HepG2 (cell line): ENCODE data around the gene IQCN. TPM values are rescaled to one million over a fixed set of nuclear protein-coding genes. Genes with fewer than 3 reads are reported as not detected.

ENCODE experiments used
- DR1 ChIP-seq: sonication (generic); formaldehyde crosslinking; IDR thresholded peaks from 2 replicates; pipeline ENCODE4 v1.8.0; 2021; ENCODE audit warnings: mild to moderate bottlenecking, missing genetic modification reagents, inconsistent platforms
- FOXK1 ChIP-seq: sonication (generic); formaldehyde crosslinking; IDR thresholded peaks from 2 replicates; pipeline ENCODE4 v1.4.0; 2020; ENCODE audit warnings: low read depth, missing genetic modification reagents, borderline replicate concordance
- FOXM1 ChIP-seq: sonication (generic); formaldehyde crosslinking; IDR thresholded peaks from 2 replicates; pipeline ENCODE4 v1.5.0; 2020; ENCODE audit warnings: missing genetic modification reagents
- MED1 ChIP-seq: sonication (generic); formaldehyde crosslinking; IDR thresholded peaks from 2 replicates; pipeline ENCODE4 v1.4.0; 2020; ENCODE audit warnings: missing genetic modification reagents
- ONECUT2 ChIP-seq: sonication (generic); formaldehyde crosslinking; IDR thresholded peaks from 2 replicates; pipeline ENCODE4 v1.4.0; 2020; ENCODE audit warnings: missing genetic modification reagents
- POLR2G ChIP-seq: fragments of 200-400 bp; formaldehyde crosslinking; IDR thresholded peaks from 2 replicates; pipeline ENCODE4 v1.6.1; 2018; ENCODE audit warnings: mild to moderate bottlenecking, low read depth, low read length, moderate library complexity
- RBM22 ChIP-seq: fragments of 200-400 bp; formaldehyde crosslinking; optimal IDR thresholded peaks from 2 replicates; pipeline ENCODE3; 2017; ENCODE audit warnings: mild to moderate bottlenecking, low read length, moderate library complexity
- SOX13 ChIP-seq, 3 experiments: fragments of 450-650 bp in 1 of 3; sonication (generic) in 1 of 3; formaldehyde crosslinking in 1 of 3; IDR thresholded peaks in 2 of 3; conservative IDR thresholded peaks in 1 of 3; 2 replicates each; pipeline versions ENCODE4 v1.5.0 to v1.6.1; 2016 to 2020; ENCODE audit warnings: antibody characterized with exemption in 1 of 3, mild to moderate bottlenecking in 1 of 3, missing compliant biosample characterization in 1 of 3, missing genetic modification reagents in 1 of 3, moderate library complexity in 1 of 3
- SRSF1 ChIP-seq: fragments of 200-400 bp; formaldehyde crosslinking; optimal IDR thresholded peaks from 2 replicates; pipeline ENCODE3; 2017; ENCODE audit warnings: mild to moderate bottlenecking, low read depth, low read length, moderate library complexity
- TARDBP ChIP-seq: sonication (generic); formaldehyde crosslinking; IDR thresholded peaks from 2 replicates; pipeline ENCODE4 v1.8.0; 2022; ENCODE audit warnings: mild to moderate bottlenecking, missing genetic modification reagents
- TEAD3 ChIP-seq: optimal IDR thresholded peaks from 2 replicates; pipeline ENCODE3; 2016; ENCODE audit warnings: borderline replicate concordance
- ZIK1 ChIP-seq: sonication (generic); formaldehyde crosslinking; IDR thresholded peaks from 2 replicates; pipeline ENCODE4 v1.5.0; 2020; ENCODE audit warnings: mild to moderate bottlenecking, low read depth, missing genetic modification reagents, borderline replicate concordance
- ZNF326 ChIP-seq: sonication (generic); formaldehyde crosslinking; IDR thresholded peaks from 2 replicates; pipeline ENCODE4 v1.4.0; 2020; ENCODE audit warnings: missing genetic modification reagents, borderline replicate concordance
- ZNF629 ChIP-seq: sonication (generic); formaldehyde crosslinking; conservative IDR thresholded peaks from 2 replicates; pipeline ENCODE4 v1.5.0; 2020; ENCODE audit warnings: missing genetic modification reagents
- ZNF772 ChIP-seq: sonication (generic); formaldehyde crosslinking; IDR thresholded peaks from 2 replicates; pipeline ENCODE4 v1.5.0; 2020; ENCODE audit warnings: mild to moderate bottlenecking, missing genetic modification reagents
- ZNF850 ChIP-seq: sonication (generic); formaldehyde crosslinking; conservative IDR thresholded peaks from 2 replicates; pipeline ENCODE4 v1.9.0; 2021; ENCODE audit warnings: mild to moderate bottlenecking, missing genetic modification reagents
- polyA plus RNA-seq, 8 experiments: library from polyadenylated mRNA; depleted of rRNA in 3 of 8; stranded (reverse) in 7 of 8; unstranded in 1 of 8; fragments of >200 nt; fragmentation: Illumina TruSeq in 4 of 8; extraction: Trizol in 4 of 8; gene quantifications; 2 replicates each; pipeline versions ENCODE4 v1.2.1 to v1.2.3, GENCODE V29; 2011 to 2016; ENCODE audit warnings: low read depth in 4 of 8, missing spikeins in 1 of 8, mixed read lengths in 1 of 8; ENCODE audit not compliant: insufficient read depth in 1 of 8
- total RNA-seq, 5 experiments: library from RNA; depleted of rRNA; stranded (reverse); fragments of >200 nt; fragmentation: Illumina TruSeq; extraction: Trizol; gene quantifications; 2 replicates each; pipeline ENCODE4 v1.2.3, GENCODE V29; 2016; ENCODE audit warnings: low read depth in 1 of 5
- TF ChIP-seq, protein P1 (sequence below): IDR thresholded peaks from 2 replicates; pipeline ENCODE4 v1.6.1; 2016; ENCODE audit warnings: missing compliant biosample characterization, missing genetic modification reagents, borderline replicate concordance
- TF ChIP-seq, protein P2 (sequence below): sonication (generic); formaldehyde crosslinking; IDR thresholded peaks from 2 replicates; pipeline ENCODE4 v1.4.0; 2020; ENCODE audit warnings: mild to moderate bottlenecking, missing genetic modification reagents
- TF ChIP-seq, protein P3 (sequence below): sonication (generic); formaldehyde crosslinking; IDR thresholded peaks from 2 replicates; pipeline ENCODE4 v1.4.0; 2020; ENCODE audit warnings: missing genetic modification reagents, mild to moderate bottlenecking, borderline replicate concordance
- TF ChIP-seq, protein P4 (sequence below): sonication (generic); formaldehyde crosslinking; IDR thresholded peaks from 2 replicates; pipeline ENCODE4 v1.4.0; 2020; ENCODE audit warnings: missing genetic modification reagents, borderline replicate concordance
- TF ChIP-seq, protein P5 (sequence below): sonication (generic); formaldehyde crosslinking; IDR thresholded peaks from 2 replicates; pipeline ENCODE4 v1.5.0; 2020; ENCODE audit warnings: missing genetic modification reagents

IQCN gene
- total and polyA plus RNA-seq, 2 of the 13 experiments (the other 11 are each of a cell fraction or from before 2014, with no cell fraction given) = 0.04 to 0.18 TPM

DNA sequence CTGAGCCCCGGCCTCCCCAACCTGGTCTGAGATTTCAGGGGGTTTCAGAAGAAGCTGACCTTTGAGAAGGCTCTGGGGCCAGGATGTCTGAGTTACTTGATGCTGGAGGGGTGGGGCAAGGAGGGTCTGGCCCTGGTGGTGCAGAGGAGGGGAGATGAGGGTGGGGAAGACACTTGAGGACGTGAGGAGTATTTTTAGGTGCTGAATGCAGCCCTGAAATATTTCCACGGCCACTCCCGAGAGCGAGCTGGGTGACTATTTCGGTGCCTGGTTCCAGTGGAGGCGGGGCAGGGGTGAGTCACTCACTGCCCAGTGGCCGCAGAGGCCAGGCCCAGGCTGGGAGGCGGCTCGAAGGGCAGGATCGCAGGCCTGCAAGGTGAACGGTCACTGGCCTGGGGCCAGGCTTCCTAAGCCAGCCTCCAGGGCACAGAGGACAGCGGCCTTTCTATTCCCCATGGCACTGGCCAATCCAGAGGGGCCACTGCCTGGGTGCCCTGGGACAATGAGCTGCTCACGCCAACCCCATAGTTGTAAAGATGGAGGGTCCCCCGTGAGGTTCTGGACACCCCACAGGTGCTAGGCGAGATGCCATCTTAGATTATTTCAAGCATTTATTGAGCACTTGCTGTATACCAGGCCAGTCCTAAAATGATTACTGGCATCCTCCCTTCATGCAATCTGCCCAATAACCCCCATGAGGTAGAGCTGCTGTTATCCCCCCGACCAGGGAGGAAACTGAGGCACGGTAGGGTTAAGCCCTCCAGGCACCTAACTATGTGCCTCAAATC lies 26.9 kb upstream of the IQCN start (continued):
- TF ChIP-seq, protein P1, sequence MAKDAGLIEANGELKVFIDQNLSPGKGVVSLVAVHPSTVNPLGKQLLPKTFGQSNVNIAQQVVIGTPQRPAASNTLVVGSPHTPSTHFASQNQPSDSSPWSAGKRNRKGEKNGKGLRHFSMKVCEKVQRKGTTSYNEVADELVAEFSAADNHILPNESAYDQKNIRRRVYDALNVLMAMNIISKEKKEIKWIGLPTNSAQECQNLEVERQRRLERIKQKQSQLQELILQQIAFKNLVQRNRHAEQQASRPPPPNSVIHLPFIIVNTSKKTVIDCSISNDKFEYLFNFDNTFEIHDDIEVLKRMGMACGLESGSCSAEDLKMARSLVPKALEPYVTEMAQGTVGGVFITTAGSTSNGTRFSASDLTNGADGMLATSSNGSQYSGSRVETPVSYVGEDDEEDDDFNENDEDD (CRISPR knock-in tag) = no peak
- TF ChIP-seq ZNF850 (no peak), ZNF629 (CRISPR knock-in tag) (0 out of 2 replicates have a peak, but pooled peaks have one; percentile 15), ONECUT2 (CRISPR knock-in tag) (no peak), FOXK1 (no peak), FOXM1 (CRISPR knock-in tag) (no peak), ZNF772 (CRISPR knock-in tag) (0 out of 2 replicates have a peak, but pooled peaks have one; percentile 25), SOX13 (IDR thresholded peaks at IDR 0.05) (no peak), SOX13 (CRISPR knock-in tag; conservative IDR thresholded peaks at IDR 0.05 in 1 of 2, IDR thresholded peaks at IDR 0.05 in 1 of 2) (peak in 1 of 2 experiments; percentile 45; a peak in 1 of 4 replicates), POLR2G (no peak), TEAD3 (peak; percentile 68), RBM22 (no peak), ZNF326 (CRISPR knock-in tag) (no peak), MED1 (peak; percentile 70), DR1 (CRISPR knock-in tag) (no peak), ZIK1 (CRISPR knock-in tag) (no peak), SRSF1 (no peak), TARDBP (CRISPR knock-in tag) (no peak)
- TF ChIP-seq, protein P2, sequence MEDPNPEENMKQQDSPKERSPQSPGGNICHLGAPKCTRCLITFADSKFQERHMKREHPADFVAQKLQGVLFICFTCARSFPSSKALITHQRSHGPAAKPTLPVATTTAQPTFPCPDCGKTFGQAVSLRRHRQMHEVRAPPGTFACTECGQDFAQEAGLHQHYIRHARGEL (CRISPR knock-in tag) = no peak
- TF ChIP-seq, protein P3, sequence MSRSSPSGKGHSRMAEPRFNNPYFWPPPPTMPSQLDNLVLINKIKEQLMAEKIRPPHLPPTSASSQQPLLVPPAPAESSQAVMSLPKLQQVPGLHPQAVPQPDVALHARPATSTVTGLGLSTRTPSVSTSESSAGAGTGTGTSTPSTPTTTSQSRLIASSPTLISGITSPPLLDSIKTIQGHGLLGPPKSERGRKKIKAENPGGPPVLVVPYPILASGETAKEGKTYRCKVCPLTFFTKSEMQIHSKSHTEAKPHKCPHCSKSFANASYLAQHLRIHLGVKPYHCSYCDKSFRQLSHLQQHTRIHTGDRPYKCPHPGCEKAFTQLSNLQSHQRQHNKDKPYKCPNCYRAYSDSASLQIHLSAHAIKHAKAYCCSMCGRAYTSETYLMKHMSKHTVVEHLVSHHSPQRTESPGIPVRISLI (CRISPR knock-in tag) = no peak
- TF ChIP-seq, protein P4, sequence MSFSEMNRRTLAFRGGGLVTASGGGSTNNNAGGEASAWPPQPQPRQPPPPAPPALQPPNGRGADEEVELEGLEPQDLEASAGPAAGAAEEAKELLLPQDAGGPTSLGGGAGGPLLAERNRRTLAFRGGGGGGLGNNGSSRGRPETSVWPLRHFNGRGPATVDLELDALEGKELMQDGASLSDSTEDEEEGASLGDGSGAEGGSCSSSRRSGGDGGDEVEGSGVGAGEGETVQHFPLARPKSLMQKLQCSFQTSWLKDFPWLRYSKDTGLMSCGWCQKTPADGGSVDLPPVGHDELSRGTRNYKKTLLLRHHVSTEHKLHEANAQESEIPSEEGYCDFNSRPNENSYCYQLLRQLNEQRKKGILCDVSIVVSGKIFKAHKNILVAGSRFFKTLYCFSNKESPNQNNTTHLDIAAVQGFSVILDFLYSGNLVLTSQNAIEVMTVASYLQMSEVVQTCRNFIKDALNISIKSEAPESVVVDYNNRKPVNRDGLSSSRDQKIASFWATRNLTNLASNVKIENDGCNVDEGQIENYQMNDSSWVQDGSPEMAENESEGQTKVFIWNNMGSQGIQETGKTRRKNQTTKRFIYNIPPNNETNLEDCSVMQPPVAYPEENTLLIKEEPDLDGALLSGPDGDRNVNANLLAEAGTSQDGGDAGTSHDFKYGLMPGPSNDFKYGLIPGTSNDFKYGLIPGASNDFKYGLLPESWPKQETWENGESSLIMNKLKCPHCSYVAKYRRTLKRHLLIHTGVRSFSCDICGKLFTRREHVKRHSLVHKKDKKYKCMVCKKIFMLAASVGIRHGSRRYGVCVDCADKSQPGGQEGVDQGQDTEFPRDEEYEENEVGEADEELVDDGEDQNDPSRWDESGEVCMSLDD (CRISPR knock-in tag) = no peak
- TF ChIP-seq, protein P5, sequence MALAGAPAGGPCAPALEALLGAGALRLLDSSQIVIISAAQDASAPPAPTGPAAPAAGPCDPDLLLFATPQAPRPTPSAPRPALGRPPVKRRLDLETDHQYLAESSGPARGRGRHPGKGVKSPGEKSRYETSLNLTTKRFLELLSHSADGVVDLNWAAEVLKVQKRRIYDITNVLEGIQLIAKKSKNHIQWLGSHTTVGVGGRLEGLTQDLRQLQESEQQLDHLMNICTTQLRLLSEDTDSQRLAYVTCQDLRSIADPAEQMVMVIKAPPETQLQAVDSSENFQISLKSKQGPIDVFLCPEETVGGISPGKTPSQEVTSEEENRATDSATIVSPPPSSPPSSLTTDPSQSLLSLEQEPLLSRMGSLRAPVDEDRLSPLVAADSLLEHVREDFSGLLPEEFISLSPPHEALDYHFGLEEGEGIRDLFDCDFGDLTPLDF = no peak
